ENCODE data around the gene ZNF723.
"Not testable (repeated sequence)": the region's sequence is repeated elsewhere in the genome, so short reads cannot be mapped to it uniquely, and the experiment has no call there.

- TF ChIP-seq POLR2A (IDR thresholded peaks at IDR 0.05; ENCODE audit: low read length); GATA1 (IDR thresholded peaks at IDR 0.05; ENCODE audit: low read depth, low read length): not testable (repeated sequence)
Measured at GRCh38 chr19:22857713-22858320, 25.7 kb downstream of the ZNF723 start.

All from erythroblast (primary cell).